Suprapubic skin (tissue), 4 donors: ENCODE data around the gene USP20.

Experiments used
- EP300 ChIP-seq: sonication (generic); formaldehyde crosslinking; IDR thresholded peaks from one replicate; pipeline ENCODE4 v1.6.1; 2017; ENCODE audit warnings: antibody characterized with exemption
- POLR2AphosphoS5 ChIP-seq, 3 donors: sonication (generic); formaldehyde crosslinking; IDR thresholded peaks; one replicate each; pipeline ENCODE4 v1.6.1; 2017; ENCODE audit warnings: antibody characterized with exemption in 3 of 3

DNA sequence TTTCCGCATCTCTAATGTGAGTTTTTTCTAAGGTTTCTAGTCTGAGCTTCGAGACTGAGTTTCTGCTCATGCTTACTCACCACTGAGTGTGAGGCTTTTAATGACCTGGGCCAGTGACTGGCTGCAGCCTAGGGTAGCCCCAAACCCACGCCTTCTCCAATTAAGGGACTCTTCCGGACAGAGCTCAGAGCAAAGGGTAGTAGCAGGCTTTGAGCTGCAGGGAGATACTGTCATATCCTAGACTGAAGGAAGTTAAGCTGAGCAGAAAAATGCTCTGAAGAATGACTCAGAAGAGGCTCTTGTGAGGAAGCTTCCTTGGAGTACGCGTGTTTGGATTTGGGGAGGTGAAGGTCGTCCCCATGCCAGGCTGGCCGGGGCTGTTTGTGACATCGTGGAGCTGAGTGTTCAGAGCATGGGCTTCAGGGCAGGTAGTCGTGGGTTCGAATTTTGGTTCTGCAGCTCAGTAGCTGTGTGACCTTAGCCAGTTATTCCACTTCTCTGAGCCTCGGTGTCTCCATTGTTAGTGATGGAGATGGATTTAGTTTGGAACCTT, 3.5 kb downstream of the USP20 start:
- no peak for TF ChIP-seq POLR2AphosphoS5 (IDR thresholded peaks at IDR 0.05)
- no peak for TF ChIP-seq EP300
